GM12874 (cell line): Measurements from ENCODE around the gene CDC123.

ENCODE experiments used
- CTCF ChIP-seq: IDR thresholded peaks from 2 replicates; pipeline ENCODE4 v1.5.1; 2011; ENCODE audit warnings: low read depth, mild to moderate bottlenecking, control low read depth, low read length, moderate library complexity; ENCODE audit not compliant: insufficient read depth

Gene CDC123

GRCh38 chr10:12194752-12195271, 1.2 kb upstream of the CDC123 start:
- no peak for TF ChIP-seq CTCF

- no peak for TF ChIP-seq CTCF
These were observed 746 bp upstream of the CDC123 start for GRCh38 chr10:12195281-12195602.

GRCh38 chr10:12196531-12197211, 683 bp downstream of the CDC123 start:
- no peak for TF ChIP-seq CTCF

GRCh38 chr10:12198156-12198555, 2.2 kb downstream of the CDC123 start:
- no peak for TF ChIP-seq CTCF

GRCh38 chr10:12200850-12201249, 4.9 kb downstream of the CDC123 start:
- TF ChIP-seq CTCF: no peak

- TF ChIP-seq CTCF: no peak
These were observed 5.6 kb downstream of the CDC123 start for GRCh38 chr10:12201543-12201942.

- no peak for TF ChIP-seq CTCF
These were observed 6.2 kb downstream of the CDC123 start for GRCh38 chr10:12202226-12202625.
